Cardiac ventricle fibroblast (primary cell): ENCODE data around the gene LYSMD4. TPM values are rescaled to one million over a fixed set of nuclear protein-coding genes. Genes with fewer than 3 reads are reported as not detected.

Source experiments
- total RNA-seq: library from RNA; depleted of rRNA; stranded (reverse); fragments of >200 nt; gene quantifications from 2 replicates; pipeline ENCODE4 v1.2.3, GENCODE V29; 2015

LYSMD4 gene
- 4.5 and 9.7 TPM in 2 replicates for total RNA-seq

DNA sequence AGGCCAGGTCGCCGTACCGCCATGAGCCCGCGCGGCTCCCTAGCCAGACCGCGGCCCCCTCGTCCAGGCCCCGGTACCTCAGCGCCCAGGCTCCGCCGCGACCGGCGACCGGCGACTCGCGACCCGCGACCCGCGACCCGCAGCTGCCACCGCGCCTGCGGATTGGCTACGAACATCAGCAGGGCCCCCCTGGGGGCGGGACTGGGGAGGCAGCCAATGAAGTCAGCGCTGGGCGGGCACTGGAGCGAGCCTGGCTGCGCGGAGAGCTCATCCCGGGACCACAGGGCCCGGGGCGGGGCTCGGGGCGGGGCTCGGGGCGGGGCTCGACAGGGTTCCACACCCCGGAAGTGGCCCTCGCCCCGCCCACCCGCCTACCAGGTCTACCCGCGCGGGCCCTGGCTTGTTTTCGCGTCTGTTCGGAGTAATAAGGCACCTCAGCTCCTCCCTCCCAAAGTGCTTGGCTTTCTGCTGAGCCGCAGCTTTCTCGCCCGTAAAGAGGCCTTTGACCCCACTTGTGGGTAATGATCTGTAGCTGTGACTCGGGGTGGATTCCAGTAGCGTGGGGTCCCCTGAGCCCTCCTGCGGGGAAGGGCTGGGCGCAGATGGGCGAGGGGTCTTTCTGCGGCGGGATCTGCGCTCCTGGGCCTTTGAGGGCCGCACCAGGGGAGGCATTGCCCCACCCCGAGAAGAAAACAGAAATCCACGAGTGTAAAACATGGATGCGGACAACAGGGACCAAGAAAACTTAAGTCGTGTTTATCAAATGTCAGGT is at the start of gene LYSMD4:
LYSMD4 (minus strand) TSS at position 170 of the 772 bp plus-strand sequence. CDS start 1,438 bp downstream, outside the sequence.

Other genes starting within 250 kb of the LYSMD4 start
- 22.9 and 25.3 TPM in 2 replicates for gene MEF2A, start 167.5 kb downstream of the LYSMD4 start, total RNA-seq